Ovary (tissue), 9 donors: ENCODE measurements around the gene NUDT4. TPM values are rescaled to one million over a fixed set of nuclear protein-coding genes. Genes with fewer than 3 reads are reported as not detected.

Source experiments
- DNase-seq, 5 donors: peaks; one replicate each; pipeline ENCODE4 v3.0.0-alpha.2; 2019 to 2020
- H3K27ac ChIP-seq, 2 donors: fragments of 200-600 bp; one replicate each; pipeline versions ENCODE4 v1.5.1 to v1.8.0; 2019 to 2022
- H3K27me3 ChIP-seq: fragments of 200-600 bp; one replicate; pipeline ENCODE4 v1.8.0; 2022
- H3K36me3 ChIP-seq: fragments of 200-600 bp; sonication (generic); one replicate; pipeline ENCODE4 v1.5.1; 2019
- H3K4me1 ChIP-seq: one replicate; pipeline ENCODE4 v1.8.1; 2013; ENCODE audit warnings: mild to moderate bottlenecking, moderate library complexity; ENCODE audit not compliant: insufficient read depth
- H3K4me3 ChIP-seq: fragments of 200-600 bp; sonication (generic); one replicate; pipeline ENCODE4 v1.5.1; 2017
- H3K9me3 ChIP-seq, 2 donors: fragments of 200-600 bp in 1 of 2; sonication (generic) in 1 of 2; one replicate each; pipeline versions ENCODE4 v1.5.1 to v1.8.1; 2013 to 2019; ENCODE audit warnings: mild to moderate bottlenecking in 1 of 2, moderate library complexity in 1 of 2
- EP300 ChIP-seq: sonication (generic); formaldehyde crosslinking; IDR thresholded peaks from one replicate; pipeline ENCODE4 v1.6.1; 2017; ENCODE audit warnings: antibody characterized with exemption
- POLR2A ChIP-seq: fragments of 450-650 bp; IDR thresholded peaks from one replicate; pipeline ENCODE4 v1.6.1; 2017; ENCODE audit warnings: antibody characterized with exemption, mild to moderate bottlenecking, moderate library complexity
- whole genome bisulfite sequencing, 3 donors: extraction: QIAGEN DNeasy Blood & Tissue Kit in 1 of 3; methylation state at CpG; one replicate each; pipeline versions ENCODE4 v1.1.5 to v1.1.7; 2013 to 2017; 5-methylcytosine and 5-hydroxymethylcytosine counted together
- intact Hi-C, 4 donors: fragments of 100-400 bp; cut with DNase I; formaldehyde crosslinking; loops; one replicate each; pipeline versions ENCODE4 v1.11.0 to v1.15.1; 2022 to 2023
- polyA plus RNA-seq, 2 donors: library from polyadenylated mRNA; stranded (reverse); fragments of 200-250 nt in 1 of 2; fragments of 350-450 nt in 1 of 2; fragmentation: Illumina TruSeq in 1 of 2; extraction: RNeasy Lipid Tissue Mini Kit (QIAGEN cat#74804) in 1 of 2; gene quantifications; one replicate each; pipeline ENCODE4 v1.2.3, GENCODE V29; 2013 to 2014
- total RNA-seq, 7 donors: library from RNA; depleted of rRNA in 2 of 7; stranded (reverse); fragments of >200 nt in 2 of 7; fragmentation: NEBNext Ultra II Directional in 3 of 7; extraction: Animal tissue kit (Norgen Biotek cat#: 25700) in 3 of 7; gene quantifications; one replicate each; pipeline versions ENCODE4 v1.1.0 to v1.2.4, GENCODE V29; 2016 to 2023
- TF ChIP-seq, protein P1 (sequence below), 3 donors: fragments of 450-650 bp in 2 of 3; fragments of 200-600 bp in 1 of 3; IDR thresholded peaks; one replicate each; pipeline versions ENCODE4 v1.5.1 to v1.8.0; 2016 to 2022; ENCODE audit warnings: antibody characterized with exemption in 3 of 3, mild to moderate bottlenecking in 1 of 3
- donor health status: DM: no; HTN: no; CAD: no; lungs with moderate emphysema.
- donor health status: DM: no; HTN: no; CAD: no.
- donor health status: Bipolar disorder and iron deficiency.
- donor health status: DM: yes; HTN: yes; CAD: no.
- donor health status: DM: no; HTN: no; CAD: no.
- donor health status: DM: yes; HTN: yes; CAD: no.

Gene NUDT4
- total and polyA plus RNA-seq, 9 donors, result 102 to 185 (median 141) TPM

DNA sequence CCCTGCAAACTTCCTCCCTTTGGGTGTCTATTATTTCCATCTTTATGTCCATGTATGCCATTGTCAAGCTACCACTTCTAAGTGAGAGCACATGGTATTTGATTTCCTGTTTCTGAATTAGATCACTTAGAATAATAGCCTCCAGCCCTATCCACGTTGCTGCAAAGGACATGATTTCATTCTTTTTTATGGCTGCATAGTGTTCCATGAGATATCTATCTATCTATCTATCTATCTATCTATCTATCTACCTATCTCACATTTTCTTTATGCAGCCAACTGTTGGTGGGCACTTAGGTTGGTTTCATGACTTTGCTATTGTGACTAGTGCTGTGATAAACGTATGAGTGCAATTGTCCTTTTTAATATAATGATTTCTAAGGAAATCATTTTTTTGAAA, 78.4 kb downstream of the NUDT4 start:
- 59 to 71% (median 62%) methylated on average over 2 of the region's 2 CpGs for WGBS, 3 donors
- no peak overlapping the region for H3K27ac ChIP-seq
- TF ChIP-seq POLR2A, result no peak
- TF ChIP-seq, protein P1, sequence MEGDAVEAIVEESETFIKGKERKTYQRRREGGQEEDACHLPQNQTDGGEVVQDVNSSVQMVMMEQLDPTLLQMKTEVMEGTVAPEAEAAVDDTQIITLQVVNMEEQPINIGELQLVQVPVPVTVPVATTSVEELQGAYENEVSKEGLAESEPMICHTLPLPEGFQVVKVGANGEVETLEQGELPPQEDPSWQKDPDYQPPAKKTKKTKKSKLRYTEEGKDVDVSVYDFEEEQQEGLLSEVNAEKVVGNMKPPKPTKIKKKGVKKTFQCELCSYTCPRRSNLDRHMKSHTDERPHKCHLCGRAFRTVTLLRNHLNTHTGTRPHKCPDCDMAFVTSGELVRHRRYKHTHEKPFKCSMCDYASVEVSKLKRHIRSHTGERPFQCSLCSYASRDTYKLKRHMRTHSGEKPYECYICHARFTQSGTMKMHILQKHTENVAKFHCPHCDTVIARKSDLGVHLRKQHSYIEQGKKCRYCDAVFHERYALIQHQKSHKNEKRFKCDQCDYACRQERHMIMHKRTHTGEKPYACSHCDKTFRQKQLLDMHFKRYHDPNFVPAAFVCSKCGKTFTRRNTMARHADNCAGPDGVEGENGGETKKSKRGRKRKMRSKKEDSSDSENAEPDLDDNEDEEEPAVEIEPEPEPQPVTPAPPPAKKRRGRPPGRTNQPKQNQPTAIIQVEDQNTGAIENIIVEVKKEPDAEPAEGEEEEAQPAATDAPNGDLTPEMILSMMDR (IDR thresholded peaks at IDR 0.05), result no peak
- TF ChIP-seq EP300, result no peak
- no peaks in the 10 kb centered on the region for H3K9me3 ChIP-seq
- H3K36me3 ChIP-seq, result no peaks in the 10 kb centered on the region
- H3K4me1 ChIP-seq, result no peaks in the 10 kb centered on the region
- H3K27me3 ChIP-seq, result no peaks in the 10 kb centered on the region
- DNase-seq, result no peak
- no peak overlapping the region for H3K4me3 ChIP-seq
- intact Hi-C loops, result no loop called here

Other genes with a start within 250 kb of the NUDT4 start
- gene UBE2N, start 64.0 kb downstream of the NUDT4 start, total RNA-seq, result 100 to 1,000 TPM in 1 of 7 donors, 10 to 100 TPM in 6; 18.8 to 102 (median 63.3) TPM
- 10 to 100 TPM; 36.1 to 90.6 TPM for gene UBE2N, start 64.0 kb downstream of the NUDT4 start, polyA plus RNA-seq
- 10 to 100 TPM; 34.9 to 72.7 (median 47.9) TPM for gene MRPL42, start 89.6 kb downstream of the NUDT4 start, total RNA-seq
- gene MRPL42, start 89.6 kb downstream of the NUDT4 start, polyA plus RNA-seq, result 10 to 100 TPM; 22.4 to 39.9 TPM
- gene SOCS2, start 194.8 kb downstream of the NUDT4 start, total RNA-seq, result 10 to 100 TPM; 10.0 to 67.9 (median 20.4) TPM
- gene SOCS2, start 194.8 kb downstream of the NUDT4 start, polyA plus RNA-seq, result 10 to 100 TPM; 21.5 to 41.5 TPM